Naive thymus-derived CD8-positive, alpha-beta T cell (primary cell): Measurements from ENCODE around the gene GREB1. TPM values are rescaled to one million over a fixed set of nuclear protein-coding genes. Genes with fewer than 3 reads are reported as not detected.

Experiments
- ATAC-seq, 2 donors: fragments of 150-1000 bp; cut with Tn5 transposase in 1 of 2; sonication (Bioruptor Pico), chemical (Tn5 transposase) in 1 of 2; 1 replicate in 1 of 2; 2 replicates in 1 of 2; pipeline ENCODE4 v1.10.0; 2021; ENCODE audit warnings: mild to moderate bottlenecking in 2 of 2, moderate library complexity in 2 of 2
- POLR2A ChIA-PET: fragments of 350-600 bp; sonication (Branson Sonifier 250); formaldehyde crosslinking; loops from one replicate; lab custom pipeline; 2021; ENCODE audit warnings: antibody characterized with exemption; lab: Charles Lee
- DNase-seq, 10 donors: peaks; one replicate each; pipeline versions ENCODE4 v3.0.0 to v3.0.0-alpha.2; 2020 to 2022
- H3K27ac Mint-ChIP-seq, 10 donors: one replicate each; pipeline ENCODE4 v1.8.0; 2020 to 2022; ENCODE audit warnings: mild to moderate bottlenecking in 10 of 10, mixed read lengths in 10 of 10, moderate library complexity in 4 of 10, inconsistent platforms in 1 of 10
- H3K27me3 Mint-ChIP-seq, 5 donors: one replicate each; pipeline ENCODE4 v1.8.0; 2021 to 2022; ENCODE audit warnings: mixed read lengths in 5 of 5
- H3K36me3 Mint-ChIP-seq, 3 donors: one replicate each; pipeline ENCODE4 v1.8.0; 2020 to 2022; ENCODE audit warnings: mixed read lengths in 3 of 3, mild to moderate bottlenecking in 2 of 3, inconsistent platforms in 1 of 3
- H3K4me1 Mint-ChIP-seq, 4 donors: one replicate each; pipeline ENCODE4 v1.8.0; 2021 to 2022; ENCODE audit warnings: mixed read lengths in 4 of 4
- H3K4me3 Mint-ChIP-seq, 10 donors: one replicate each; pipeline ENCODE4 v1.8.0; 2020 to 2022; ENCODE audit warnings: mild to moderate bottlenecking in 10 of 10, mixed read lengths in 10 of 10, moderate library complexity in 6 of 10, inconsistent platforms in 1 of 10
- H3K9me3 Mint-ChIP-seq, 9 donors: one replicate each; pipeline ENCODE4 v1.8.0; 2020 to 2022; ENCODE audit warnings: mixed read lengths in 9 of 9, mild to moderate bottlenecking in 3 of 9, inconsistent platforms in 1 of 9, moderate library complexity in 1 of 9
- polyA plus RNA-seq, 3 donors: library from polyadenylated mRNA; unstranded; fragments of 300-500 nt; fragmentation: Illumina TruSeq; gene quantifications; one replicate each; pipeline ENCODE4 v1.2.3, GENCODE V29; 2021
- total RNA-seq, 8 experiments: library from RNA in 2 of 8; stranded (reverse) in 2 of 8; gene quantifications; one replicate each; pipeline ENCODE4 v1.2.3 and lab custom pipeline; 2021 to 2026

Gene GREB1
- total and polyA plus RNA-seq, 5 experiments from 2014 or later: 0.05 to 1.1 (median 0.41) TPM

- Mint-ChIP-seq H3K9me3 (no peaks in the 10 kb centered on the region), H3K27me3 (peaks cover 0 to 24% (median 7%) of the 10 kb centered on the region in 5 donors), H3K4me1 (peaks cover 2 to 7% (median 4%) of the 10 kb centered on the region in 4 donors), H3K36me3 (no peaks in the 10 kb centered on the region), H3K27ac (no peak overlapping the region), H3K4me3 (no peak overlapping the region)
- DNase-seq: peak; percentile 8 to 68 (median 45)
- POLR2A ChIA-PET: interaction anchor here (1.0 kb wide), 1 partner anchor 450 kb away, joined by 3 read pairs; a partner anchor contains a TSS
- ATAC-seq: peak; percentile 25 to 35
Measured at GRCh38 chr2:11582862-11583752, 49.3 kb downstream of the GREB1 start.

- Mint-ChIP-seq H3K9me3 (no peaks in the 10 kb centered on the region), H3K27ac (no peak overlapping the region), H3K4me3 (no peak overlapping the region), H3K4me1 (peaks cover 2 to 7% (median 4%) of the 10 kb centered on the region in 4 donors), H3K27me3 (peaks cover 0 to 24% (median 7%) of the 10 kb centered on the region in 5 donors), H3K36me3 (no peaks in the 10 kb centered on the region)
- peak; percentile 66 to 87 for ATAC-seq
- POLR2A ChIA-PET: no interaction called here
- peak; percentile 13 to 71 (median 34) for DNase-seq
Measured at GRCh38 chr2:11583840-11584524, 50.1 kb downstream of the GREB1 start.

- POLR2A ChIA-PET: no interaction called here
- Mint-ChIP-seq H3K9me3 (no peaks in the 10 kb centered on the region), H3K4me3 (no peak overlapping the region), H3K36me3 (no peaks in the 10 kb centered on the region), H3K4me1 (peaks cover 2 to 7% (median 4%) of the 10 kb centered on the region in 4 donors), H3K27me3 (peaks cover 0 to 24% (median 7%) of the 10 kb centered on the region in 5 donors), H3K27ac (no peak overlapping the region)
- no peak for ATAC-seq
- DNase-seq: no peak
Measured at GRCh38 chr2:11584525-11585056, 50.7 kb downstream of the GREB1 start.

- peaks cover 2 to 7% (median 3%) of the 10 kb centered on the region in 4 donors for H3K4me1 Mint-ChIP-seq
- no peaks in the 10 kb centered on the region for H3K9me3 Mint-ChIP-seq
- ATAC-seq (no peak), DNase-seq (no peak)
- peak overlapping the region in 1 of 10 donors; percentile 36 for H3K27ac Mint-ChIP-seq
- POLR2A ChIA-PET: no interaction called here
- H3K36me3 Mint-ChIP-seq: no peaks in the 10 kb centered on the region
- peaks cover 0 to 24% (median 7%) of the 10 kb centered on the region in 5 donors for H3K27me3 Mint-ChIP-seq
- H3K4me3 Mint-ChIP-seq: no peak overlapping the region
Measured at GRCh38 chr2:11585071-11585470, 51.2 kb downstream of the GREB1 start.

GRCh38 chr2:11588228-11589110 lies 54.6 kb downstream of the GREB1 start:
- POLR2A ChIA-PET: no interaction called here
- peaks cover 0 to 24% (median 7%) of the 10 kb centered on the region in 5 donors for H3K27me3 Mint-ChIP-seq

DNA sequence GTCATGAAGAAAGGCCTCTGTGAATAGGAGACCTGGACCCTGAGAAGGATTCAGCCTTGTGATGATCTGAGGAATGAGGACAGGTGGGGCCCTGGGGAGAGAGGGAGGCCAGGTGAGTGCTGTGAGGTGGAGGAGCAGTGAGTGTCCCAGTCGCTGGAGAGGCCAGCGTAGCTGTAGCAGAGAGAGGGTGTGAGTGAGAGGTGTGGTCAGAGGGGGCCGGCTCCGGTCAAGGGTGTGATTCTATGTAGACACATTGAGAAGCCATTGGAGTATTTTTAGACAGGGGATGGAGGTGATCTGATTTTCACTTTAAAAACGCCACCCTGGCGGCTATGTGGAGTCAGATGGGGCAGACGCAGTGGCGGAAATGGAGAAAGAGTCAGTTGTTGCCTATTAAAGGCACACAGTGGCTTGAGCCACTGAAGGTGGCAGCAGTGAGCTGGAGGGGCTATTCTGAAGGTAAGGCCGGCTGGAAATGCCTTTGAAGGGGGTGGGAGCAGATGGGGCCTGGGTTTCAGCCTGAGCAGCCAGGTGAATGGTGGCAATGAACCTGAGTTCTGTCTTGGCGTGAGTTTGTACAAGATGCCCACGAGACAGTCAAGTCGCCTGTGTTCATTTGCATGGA lies 55.6 kb downstream of the GREB1 start:
- no peaks in the 10 kb centered on the region for H3K36me3 Mint-ChIP-seq
- peaks cover 0 to 16% (median 4%) of the 10 kb centered on the region in 5 donors for H3K27me3 Mint-ChIP-seq
- H3K27ac Mint-ChIP-seq: no peak overlapping the region
- ATAC-seq: no peak
- H3K4me1 Mint-ChIP-seq: peaks cover 0 to under 1% (median 0%) of the 10 kb centered on the region in 4 donors
- no peak overlapping the region for H3K4me3 Mint-ChIP-seq
- POLR2A ChIA-PET: no interaction called here
- no peaks in the 10 kb centered on the region for H3K9me3 Mint-ChIP-seq
- DNase-seq: no peak

More at GRCh38 chr2:11588228-11589110, 54.6 kb downstream of the GREB1 start:
- Mint-ChIP-seq H3K27ac (no peak overlapping the region), H3K9me3 (no peaks in the 10 kb centered on the region), H3K36me3 (no peaks in the 10 kb centered on the region), H3K4me3 (no peak overlapping the region), H3K4me1 (peaks cover 2 to 7% (median 2%) of the 10 kb centered on the region in 4 donors)
- ATAC-seq: no peak
- no peak for DNase-seq

GRCh38 chr2:11590193-11590592 lies 56.3 kb downstream of the GREB1 start:
- Mint-ChIP-seq H3K4me1 (no peaks in the 10 kb centered on the region), H3K4me3 (no peak overlapping the region), H3K27me3 (peaks cover 0 to 9% (median 4%) of the 10 kb centered on the region in 5 donors), H3K27ac (no peak overlapping the region), H3K36me3 (no peaks in the 10 kb centered on the region), H3K9me3 (no peaks in the 10 kb centered on the region)
- no peak for DNase-seq
- POLR2A ChIA-PET: no interaction called here
- ATAC-seq: no peak

GRCh38 chr2:11591091-11591490 lies 57.2 kb downstream of the GREB1 start:
- Mint-ChIP-seq H3K27ac (no peak overlapping the region), H3K36me3 (no peaks in the 10 kb centered on the region), H3K4me1 (no peaks in the 10 kb centered on the region), H3K9me3 (no peaks in the 10 kb centered on the region), H3K4me3 (no peak overlapping the region), H3K27me3 (peaks cover 0 to 8% (median 0%) of the 10 kb centered on the region in 5 donors)
- POLR2A ChIA-PET: no interaction called here
- no peak for DNase-seq
- ATAC-seq: no peak

- Mint-ChIP-seq H3K27me3 (peaks cover 0 to 5% (median 0%) of the 10 kb centered on the region in 5 donors), H3K9me3 (no peaks in the 10 kb centered on the region), H3K27ac (peak overlapping the region in 1 of 10 donors; percentile 73), H3K4me1 (no peaks in the 10 kb centered on the region), H3K36me3 (no peaks in the 10 kb centered on the region), H3K4me3 (no peak overlapping the region)
- DNase-seq (no peak), ATAC-seq (no peak)
- POLR2A ChIA-PET: no interaction called here
Measured at GRCh38 chr2:11592671-11593574, 59.1 kb downstream of the GREB1 start.

DNA sequence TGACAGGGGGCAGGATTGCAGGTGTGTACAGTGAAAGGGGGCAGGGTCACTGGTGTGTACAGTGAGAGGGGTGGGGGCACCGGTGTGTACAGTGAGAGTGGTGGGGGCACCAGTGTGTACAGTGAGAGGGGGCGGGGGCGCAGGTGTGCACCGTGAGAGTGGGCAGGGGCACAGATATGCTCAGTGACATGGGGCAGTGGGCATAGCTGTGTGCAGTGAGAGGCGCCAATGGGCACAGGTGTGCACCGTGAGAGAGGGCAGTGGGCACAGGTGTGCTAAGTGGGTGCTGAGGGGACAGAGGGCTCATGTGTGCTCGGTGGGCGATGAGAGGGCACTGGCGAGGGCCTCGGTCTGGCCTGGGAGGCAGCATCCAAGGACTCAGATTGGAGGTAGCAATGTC lies 63.0 kb downstream of the GREB1 start:
- H3K4me1 Mint-ChIP-seq: no peaks in the 10 kb centered on the region
- H3K9me3 Mint-ChIP-seq: no peaks in the 10 kb centered on the region
- no peaks in the 10 kb centered on the region for H3K36me3 Mint-ChIP-seq
- no peak overlapping the region for H3K27ac Mint-ChIP-seq
- no peak overlapping the region for H3K4me3 Mint-ChIP-seq
- peaks cover 0 to 5% (median 2%) of the 10 kb centered on the region in 5 donors for H3K27me3 Mint-ChIP-seq
- POLR2A ChIA-PET: no interaction called here
- no peak for DNase-seq
- ATAC-seq: no peak
